NCI-H1436 treated with DMSO at 0.1 percent for 48 hours (cell line): ENCODE results near the gene CALY.

Experiments
- DNase-seq: peaks from one replicate; lab custom pipeline; 2025; lab: John Stamatoyannopoulos, UW

The CALY gene

GRCh38 chr10:133310789-133311188, 25.9 kb downstream of the CALY start:
- no peak for DNase-seq

- DNase-seq: no peak
Observed at GRCh38 chr10:133310399-133310755, 26.3 kb downstream of the CALY start.

GRCh38 chr10:133309720-133310398, 26.8 kb downstream of the CALY start:
- no peak for DNase-seq

- DNase-seq: peak; percentile 46
Observed at GRCh38 chr10:133309100-133309719, 27.5 kb downstream of the CALY start.

GRCh38 chr10:133308421-133309099, 28.1 kb downstream of the CALY start, which contains the start of the genes TUBGCP2 and ZNF511:
TSS of gene TUBGCP2 (minus strand) at chr10:133308872. CDS start at chr10:133302941, 5,931 bp downstream.
TSS of gene ZNF511 (plus strand) at chr10:133308914. CDS start at chr10:133308944, 30 bp downstream.
- DNase-seq: no peak

- peak; percentile 43 for DNase-seq
Observed at GRCh38 chr10:133307776-133308420, 28.8 kb downstream of the CALY start.

GRCh38 chr10:133306941-133307379, 29.7 kb downstream of the CALY start:
- no peak for DNase-seq

GRCh38 chr10:133306097-133306476, 30.6 kb downstream of the CALY start:
- no peak for DNase-seq

- DNase-seq: no peak
Observed at GRCh38 chr10:133303206-133303605, 33.5 kb downstream of the CALY start.

GRCh38 chr10:133302230-133302629, 34.5 kb downstream of the CALY start:
- no peak for DNase-seq

- no peak for DNase-seq
Observed at GRCh38 chr10:133299738-133300137, 37.0 kb downstream of the CALY start.

- no peak for DNase-seq
Observed at GRCh38 chr10:133299224-133299623, 37.5 kb downstream of the CALY start.

GRCh38 chr10:133298466-133298865, 38.2 kb downstream of the CALY start:
- DNase-seq: no peak

GRCh38 chr10:133297504-133297903, 39.2 kb downstream of the CALY start:
- no peak for DNase-seq

GRCh38 chr10:133295426-133296320, 41.0 kb downstream of the CALY start:
- DNase-seq: no peak

GRCh38 chr10:133294189-133294588, 42.5 kb downstream of the CALY start:
- no peak for DNase-seq

GRCh38 chr10:133293810-133294119, 42.9 kb downstream of the CALY start:
- DNase-seq: no peak

- no peak for DNase-seq
Observed at GRCh38 chr10:133292919-133293809, 43.5 kb downstream of the CALY start.

GRCh38 chr10:133289761-133290160, 46.9 kb downstream of the CALY start:
- DNase-seq: no peak

- DNase-seq: no peak
Observed at GRCh38 chr10:133287832-133288500, 48.7 kb downstream of the CALY start.
